Measurements from ENCODE around the gene AMER1.

AMER1 gene

GRCh38 chrX:64195862-64196261, 9.6 kb downstream of the AMER1 start:
- no peaks in the 10 kb centered on the region for H3F3A ChIP-seq (ENCODE audit: insufficient read depth, low read length)

GRCh38 chrX:64192673-64193072, 12.8 kb downstream of the AMER1 start:
- Histone ChIP-seq H3K4me3 (ENCODE audit: low read depth, low read length, poor library complexity, severe bottlenecking) (no peak overlapping the region), H3K9me2 (ENCODE audit: low read depth, low read length) (no peaks in the 10 kb centered on the region), H3K27ac (ENCODE audit: low read depth, low read length, poor library complexity, severe bottlenecking) (no peak overlapping the region), H3K4me1 (ENCODE audit: insufficient read depth, low read length, severe bottlenecking) (no peaks in the 10 kb centered on the region), H3K9me3 (ENCODE audit: low read length) (no peaks in the 10 kb centered on the region), H3K9ac (ENCODE audit: low read length) (no peak overlapping the region), H4K20me1 (ENCODE audit: insufficient read depth, low read length) (no peaks in the 10 kb centered on the region), H3K27me3 (ENCODE audit: insufficient read depth, low read length) (no peaks in the 10 kb centered on the region), H3K4me2 (ENCODE audit: low read length) (no peak overlapping the region), H2AFZ (ENCODE audit: low read length) (no peak overlapping the region), H3K79me2 (ENCODE audit: insufficient read depth, low read length) (no peaks in the 10 kb centered on the region), H3F3A (ENCODE audit: insufficient read depth, low read length) (no peaks in the 10 kb centered on the region), H3K36me3 (ENCODE audit: insufficient read depth, low read length) (no peaks in the 10 kb centered on the region)
- TF ChIP-seq CTCF (IDR thresholded peaks at IDR 0.05; ENCODE audit: low read length) = no peak
- no peak for TF ChIP-seq EZH2 (IDR thresholded peaks at IDR 0.05; ENCODE audit: borderline replicate concordance, low read length)

More at GRCh38 chrX:64195862-64196261, 9.6 kb downstream of the AMER1 start:
- no peaks in the 10 kb centered on the region for H3K27me3 ChIP-seq (ENCODE audit: insufficient read depth, low read length)
- H3K9me3 ChIP-seq (ENCODE audit: low read length) = no peaks in the 10 kb centered on the region
- no peaks in the 10 kb centered on the region for H3K79me2 ChIP-seq (ENCODE audit: insufficient read depth, low read length)
- H3K4me2 ChIP-seq (ENCODE audit: low read length) = no peak overlapping the region
- no peaks in the 10 kb centered on the region for H3K9me2 ChIP-seq (ENCODE audit: low read depth, low read length)
- no peak overlapping the region for H2AFZ ChIP-seq (ENCODE audit: low read length)
- H3K4me3 ChIP-seq (ENCODE audit: low read depth, low read length, poor library complexity, severe bottlenecking) = no peak overlapping the region
- no peak overlapping the region for H3K27ac ChIP-seq (ENCODE audit: low read depth, low read length, poor library complexity, severe bottlenecking)
- H3K4me1 ChIP-seq (ENCODE audit: insufficient read depth, low read length, severe bottlenecking) = peaks cover 16% of the 10 kb centered on the region
- H3K9ac ChIP-seq (ENCODE audit: low read length) = no peak overlapping the region
- TF ChIP-seq CTCF (IDR thresholded peaks at IDR 0.05; ENCODE audit: low read length) (no peak), EZH2 (IDR thresholded peaks at IDR 0.05; ENCODE audit: borderline replicate concordance, low read length) (no peak)
- no peaks in the 10 kb centered on the region for H3K36me3 ChIP-seq (ENCODE audit: insufficient read depth, low read length)
- H4K20me1 ChIP-seq (ENCODE audit: insufficient read depth, low read length) = no peaks in the 10 kb centered on the region

- TF ChIP-seq CTCF (IDR thresholded peaks at IDR 0.05; ENCODE audit: low read length) (no peak), EZH2 (IDR thresholded peaks at IDR 0.05; ENCODE audit: borderline replicate concordance, low read length) (no peak)
- no peaks in the 10 kb centered on the region for H3K9me3 ChIP-seq (ENCODE audit: low read length)
These were observed 13.5 kb downstream of the AMER1 start for GRCh38 chrX:64192040-64192439.

More at GRCh38 chrX:64192040-64192439, 13.5 kb downstream of the AMER1 start:
- no peaks in the 10 kb centered on the region for H3F3A ChIP-seq (ENCODE audit: insufficient read depth, low read length)
- H3K9ac ChIP-seq (ENCODE audit: low read length) = no peak overlapping the region
- no peak overlapping the region for H3K4me3 ChIP-seq (ENCODE audit: low read depth, low read length, poor library complexity, severe bottlenecking)
- no peaks in the 10 kb centered on the region for H3K4me1 ChIP-seq (ENCODE audit: insufficient read depth, low read length, severe bottlenecking)
- H3K36me3 ChIP-seq (ENCODE audit: insufficient read depth, low read length) = no peaks in the 10 kb centered on the region
- H3K27ac ChIP-seq (ENCODE audit: low read depth, low read length, poor library complexity, severe bottlenecking) = no peak overlapping the region
- no peaks in the 10 kb centered on the region for H3K79me2 ChIP-seq (ENCODE audit: insufficient read depth, low read length)
- no peak overlapping the region for H3K4me2 ChIP-seq (ENCODE audit: low read length)
- H3K9me2 ChIP-seq (ENCODE audit: low read depth, low read length) = no peaks in the 10 kb centered on the region
- no peak overlapping the region for H2AFZ ChIP-seq (ENCODE audit: low read length)
- H4K20me1 ChIP-seq (ENCODE audit: insufficient read depth, low read length) = no peaks in the 10 kb centered on the region
- H3K27me3 ChIP-seq (ENCODE audit: insufficient read depth, low read length) = no peaks in the 10 kb centered on the region

Data from OCI-LY1 (cell line).